CD4-positive, alpha-beta T cell treated with Interleukin-4 for 4 hours (primary cell): ENCODE results near the gene EIF4G2.

Source experiments
- DNase-seq: peaks from one replicate; pipeline ENCODE4 v3.0.0-alpha.2; 2020

The EIF4G2 gene

DNA sequence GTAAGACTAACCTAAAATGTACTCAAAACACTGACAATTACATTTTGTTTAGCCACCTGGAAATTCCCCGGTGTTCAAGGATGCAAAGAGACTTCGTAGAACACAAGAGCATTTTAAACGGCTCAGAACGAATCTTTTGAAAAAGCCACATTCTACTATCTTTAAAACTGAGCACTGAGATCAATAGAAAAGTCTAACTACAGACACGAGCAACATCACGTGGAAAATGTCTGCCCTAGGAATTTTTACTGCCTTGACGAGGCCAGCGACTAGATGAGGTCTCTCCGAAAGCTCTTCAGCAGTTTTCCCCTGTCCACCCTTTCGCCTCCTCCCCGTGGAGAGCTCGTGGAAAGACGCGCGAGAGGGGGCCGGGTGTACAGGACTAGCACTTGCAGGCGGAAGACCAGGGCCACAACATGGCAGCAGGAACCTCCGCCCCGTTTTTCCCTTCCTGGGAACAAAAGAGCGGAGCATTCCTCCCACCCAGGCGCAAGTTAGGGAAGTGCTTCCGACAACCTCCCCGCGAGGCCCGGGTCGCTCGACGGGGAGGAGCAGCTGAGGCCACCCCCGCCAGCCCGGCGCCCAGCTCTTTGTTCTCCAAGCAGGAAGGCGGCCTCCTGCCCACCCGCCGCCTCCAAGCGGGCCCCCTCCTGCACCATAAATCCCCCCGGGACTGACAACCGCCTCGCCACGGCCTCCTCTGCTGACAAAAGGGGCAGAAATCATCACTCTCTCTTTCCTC lies 1.1 kb downstream of the EIF4G2 start:
- DNase-seq = peak; percentile 37

DNA sequence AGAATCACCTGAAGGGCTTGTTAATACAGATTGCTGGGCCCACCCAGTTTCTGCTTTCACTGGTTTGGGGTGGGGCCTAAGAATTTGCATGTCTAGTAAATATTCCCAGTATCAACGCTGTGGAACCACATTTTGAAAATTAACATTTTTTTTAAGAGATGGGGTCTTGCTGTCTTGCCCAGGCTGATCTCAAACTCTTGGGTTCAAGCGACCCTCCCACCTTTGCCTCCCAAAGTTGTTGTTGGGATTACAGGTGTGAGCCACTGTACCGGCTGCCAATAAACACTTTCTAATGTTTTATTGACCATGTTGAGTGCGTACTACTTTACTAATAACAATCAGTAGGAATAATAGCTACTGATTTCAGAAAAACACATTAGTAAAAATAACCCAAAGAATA lies 2.5 kb downstream of the EIF4G2 start:
- DNase-seq = no peak

DNA sequence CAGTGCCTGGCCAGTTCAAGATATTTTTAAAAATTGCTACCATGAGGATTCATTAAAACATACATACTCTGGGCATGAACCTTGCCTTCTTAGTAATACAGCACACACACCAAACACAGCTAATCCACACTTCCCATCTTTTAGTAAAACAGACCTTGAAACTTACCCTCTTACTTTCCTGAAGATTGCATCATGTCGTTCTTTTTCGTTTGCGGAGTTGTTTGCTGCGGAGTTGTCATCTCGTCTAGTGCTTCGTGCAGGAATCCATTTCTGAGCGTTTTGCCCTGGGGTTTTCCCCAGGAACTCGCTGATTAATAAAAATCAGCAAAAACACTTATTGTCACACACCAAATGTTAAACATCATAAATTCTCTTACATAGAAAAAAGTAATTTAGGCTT lies 3.0 kb downstream of the EIF4G2 start:
- no peak for DNase-seq

DNA sequence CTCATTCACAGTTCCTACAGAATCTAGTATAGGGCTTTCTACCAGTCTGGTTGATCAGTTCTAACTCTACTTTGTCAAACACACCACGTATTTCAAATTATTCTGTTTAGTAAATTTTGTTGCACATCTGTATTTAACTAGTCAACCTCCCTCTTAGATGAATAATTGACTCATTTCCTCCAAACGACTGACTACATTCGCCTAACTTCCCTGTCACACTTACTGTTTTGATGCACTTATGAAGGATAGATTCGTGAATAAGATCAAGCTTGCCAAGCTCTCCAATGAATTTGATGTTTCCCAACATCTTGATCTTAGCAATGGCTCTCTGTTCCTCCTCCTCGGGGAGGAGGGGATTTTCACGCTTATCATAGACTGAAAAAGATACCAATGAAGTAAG lies 5.0 kb downstream of the EIF4G2 start:
- no peak for DNase-seq

DNA sequence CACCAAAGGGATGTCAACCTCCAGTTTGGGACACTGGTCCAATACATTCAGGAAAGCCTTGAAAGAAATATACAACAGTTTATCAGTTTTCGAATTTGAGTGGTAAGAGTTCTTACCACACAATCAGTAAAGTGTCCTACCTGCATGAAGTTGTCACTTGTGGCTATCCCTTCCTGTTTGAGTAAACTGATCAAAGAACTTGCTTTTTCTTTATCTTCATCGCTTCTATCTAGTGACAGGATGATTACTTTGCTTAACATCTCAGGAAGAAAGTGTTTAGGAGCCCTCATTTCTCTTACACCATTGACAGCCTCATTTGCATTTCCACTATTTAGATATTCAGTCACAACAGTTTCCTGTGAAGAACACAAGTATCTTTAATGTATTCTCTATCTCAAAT lies 8.4 kb downstream of the EIF4G2 start:
- DNase-seq = peak; percentile 24

DNA sequence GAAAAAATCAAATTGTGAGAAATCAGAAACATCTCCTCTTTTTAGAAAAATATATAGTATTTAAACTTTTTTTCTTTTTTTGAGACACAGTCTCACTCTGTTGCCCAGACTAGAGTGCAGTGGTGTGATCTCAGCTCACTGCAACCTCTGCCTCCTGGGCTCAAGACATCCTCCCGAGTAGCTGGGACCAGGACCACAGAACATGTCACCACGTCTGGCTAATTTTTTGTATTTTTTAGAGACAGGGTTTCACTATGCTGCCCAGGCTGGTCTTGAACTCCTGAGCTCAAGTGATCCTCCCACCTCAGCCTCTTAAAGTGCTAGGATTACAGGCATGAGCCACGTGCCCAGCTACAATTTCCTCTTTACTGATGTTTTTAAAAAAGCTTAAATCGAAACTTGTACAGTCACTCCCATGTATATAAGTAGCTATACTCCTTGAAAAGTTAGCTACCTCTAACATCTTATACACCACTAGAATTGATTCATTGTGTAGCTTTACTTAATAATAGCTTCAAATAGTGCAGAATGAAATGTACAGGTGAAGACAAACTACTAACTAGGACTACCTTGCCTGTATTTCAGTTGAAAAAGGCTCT lies 10.3 kb downstream of the EIF4G2 start:
- DNase-seq = no peak

DNA sequence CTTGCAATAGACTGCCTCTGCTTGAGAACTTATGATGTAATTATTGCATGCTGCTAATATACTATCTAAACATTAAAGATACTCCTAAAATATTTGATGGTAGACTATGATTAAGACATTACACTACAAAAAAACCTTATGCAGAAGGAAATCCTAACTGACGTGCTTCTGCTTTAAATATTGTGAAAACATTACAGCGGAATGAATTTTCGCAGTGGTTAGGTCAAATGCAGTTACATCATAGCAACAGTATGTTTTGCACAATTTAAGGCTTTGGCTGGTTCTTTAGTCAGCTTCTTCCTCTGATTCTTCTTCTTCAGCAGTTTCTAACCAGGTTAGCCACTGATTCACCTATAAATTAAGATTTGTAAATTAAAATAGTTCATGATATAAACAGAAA lies 11.2 kb downstream of the EIF4G2 start:
- DNase-seq = no peak

DNA sequence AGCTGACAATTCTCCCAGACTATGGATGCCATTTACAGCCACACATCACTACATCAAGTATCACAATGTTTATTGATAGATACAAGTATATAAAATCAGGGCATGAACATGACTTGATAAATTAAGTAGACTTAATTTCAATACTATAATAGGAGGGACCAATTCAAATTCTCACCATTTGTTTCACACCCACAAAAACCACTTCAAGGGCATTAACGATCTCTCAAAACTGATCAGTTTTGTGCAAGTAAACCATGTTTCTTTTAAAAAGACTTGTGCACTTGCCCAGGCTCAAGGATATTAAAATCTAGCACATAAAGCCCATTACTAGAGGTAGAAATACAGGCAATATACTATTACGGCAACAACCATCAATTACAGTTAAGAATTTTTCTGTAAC lies 11.7 kb downstream of the EIF4G2 start:
- DNase-seq = peak; percentile 34

DNA sequence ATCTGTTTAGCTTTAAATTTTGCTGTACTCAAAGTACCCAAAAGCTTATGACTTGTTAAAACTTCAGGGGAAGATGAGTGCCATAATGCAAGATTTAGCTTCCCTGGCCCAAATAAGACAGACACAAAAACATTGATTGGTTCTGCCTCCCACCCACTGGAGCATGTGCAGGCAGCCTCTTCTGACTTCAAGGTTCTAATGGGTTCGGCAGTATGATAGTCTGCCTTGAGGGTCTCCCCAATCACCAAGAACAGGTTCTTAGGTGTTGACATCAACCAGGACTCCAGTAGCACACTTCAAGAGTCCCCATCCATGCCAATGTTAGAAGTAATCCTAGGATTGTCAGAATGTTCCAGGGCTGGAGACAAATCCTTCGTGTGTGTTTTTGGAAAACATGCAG lies 12.5 kb downstream of the EIF4G2 start:
- no peak for DNase-seq

DNA sequence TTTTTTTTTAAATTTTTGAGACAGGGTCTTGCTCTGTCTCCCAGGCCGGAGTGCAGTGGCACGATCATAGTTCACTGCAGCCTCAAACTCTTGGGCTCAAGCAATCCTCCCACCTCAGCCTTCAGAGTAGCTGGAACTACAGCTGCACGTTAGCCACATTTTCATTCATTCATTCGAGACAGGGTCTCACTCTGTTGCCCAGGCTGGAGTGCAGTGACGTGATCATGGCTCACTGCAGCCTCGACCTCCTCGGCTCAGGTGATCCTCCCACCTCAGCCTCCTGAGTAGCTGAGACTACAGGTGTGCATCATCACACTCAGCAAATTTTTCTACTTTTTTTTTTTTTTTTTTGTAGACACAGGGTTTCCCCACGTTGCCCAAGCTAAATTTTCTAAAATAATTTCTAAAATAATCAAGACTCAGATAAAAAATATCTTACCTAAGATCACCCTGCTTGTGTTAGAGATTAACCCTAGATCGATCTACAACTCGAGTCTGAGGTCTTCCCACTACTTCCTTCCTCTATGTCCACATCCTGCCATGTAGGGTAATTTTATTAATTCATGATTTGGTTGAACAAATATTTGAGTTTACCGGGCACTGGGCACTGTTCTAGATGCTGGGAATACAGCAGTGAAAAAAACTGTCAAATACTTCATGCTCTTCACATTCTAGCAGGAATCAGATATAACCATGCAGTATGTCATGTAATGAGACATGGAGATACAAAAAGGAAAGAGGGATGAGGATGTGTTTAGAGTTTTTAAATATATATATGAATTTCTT lies 15.1 kb downstream of the EIF4G2 start:
- no peak for DNase-seq

DNA sequence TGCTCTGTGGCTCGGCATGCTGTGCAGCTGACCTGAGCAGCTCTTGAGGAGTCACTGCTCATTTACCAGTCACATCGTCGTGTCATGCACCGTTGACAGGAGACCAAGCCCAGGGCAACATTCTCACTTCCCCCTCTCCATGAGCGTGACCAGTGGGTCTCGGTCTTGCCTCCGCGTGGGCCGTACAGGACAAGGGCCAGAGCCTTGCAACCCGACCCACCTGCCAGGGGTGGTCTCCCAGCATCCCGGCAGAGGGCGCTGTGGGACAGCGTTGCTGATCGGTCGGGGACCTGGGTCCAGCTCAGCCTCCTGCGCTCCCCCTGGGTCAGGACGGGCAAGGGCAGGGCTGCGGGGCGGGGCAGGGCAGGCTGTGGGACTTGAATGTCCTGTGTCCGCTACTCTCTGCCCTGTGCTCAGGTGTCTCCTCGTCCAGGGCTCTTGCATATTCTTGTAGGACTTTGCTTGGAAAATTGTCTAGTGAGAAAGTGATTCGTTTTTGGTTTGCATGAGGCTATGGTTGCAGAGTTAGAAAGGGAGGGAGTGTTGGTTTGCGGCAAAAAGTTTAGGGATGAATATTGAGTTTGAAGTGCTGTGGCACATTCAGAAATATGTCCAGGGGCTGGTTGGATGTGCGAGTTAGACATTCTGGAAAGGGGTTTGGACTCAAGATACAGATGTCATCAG lies 16.2 kb downstream of the EIF4G2 start:
- DNase-seq = peak; percentile 74

DNA sequence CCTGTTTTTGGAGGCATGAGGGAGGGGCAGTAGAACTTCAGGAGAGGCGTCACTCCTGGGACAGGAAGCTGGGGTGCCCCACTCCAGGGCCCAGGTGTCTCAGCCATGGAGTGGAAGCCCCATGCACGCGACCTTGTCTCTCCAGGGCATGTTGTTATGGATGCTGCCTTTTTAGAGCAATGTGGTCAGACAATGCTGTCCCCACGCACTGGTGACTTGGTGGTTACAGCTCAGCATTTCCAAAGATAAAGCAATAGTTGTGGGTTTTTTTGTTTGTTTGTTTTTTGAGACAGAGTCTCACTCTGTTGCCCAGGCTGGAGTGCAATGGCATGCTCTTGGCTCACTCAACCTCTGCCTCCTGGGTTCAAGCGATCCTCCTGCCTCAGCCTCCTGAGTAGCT lies 22.3 kb downstream of the EIF4G2 start:
- DNase-seq = no peak

DNA sequence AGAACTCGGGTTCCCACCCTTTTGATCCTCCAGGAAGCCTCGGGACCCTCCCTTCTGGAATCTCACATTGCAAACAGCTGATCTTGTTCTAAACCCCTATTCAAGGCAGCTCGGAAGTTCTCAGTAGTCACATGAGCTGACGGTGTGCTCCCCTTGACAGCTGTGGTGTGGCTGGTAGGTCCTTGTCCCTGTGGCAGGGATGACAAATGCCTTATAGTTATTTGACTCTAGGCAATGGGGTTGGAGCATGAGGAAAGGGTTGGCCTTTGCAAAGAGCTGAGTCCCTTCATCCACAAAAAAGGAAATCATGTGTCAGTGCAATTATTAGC lies 23.6 kb downstream of the EIF4G2 start:
- no peak for DNase-seq

DNA sequence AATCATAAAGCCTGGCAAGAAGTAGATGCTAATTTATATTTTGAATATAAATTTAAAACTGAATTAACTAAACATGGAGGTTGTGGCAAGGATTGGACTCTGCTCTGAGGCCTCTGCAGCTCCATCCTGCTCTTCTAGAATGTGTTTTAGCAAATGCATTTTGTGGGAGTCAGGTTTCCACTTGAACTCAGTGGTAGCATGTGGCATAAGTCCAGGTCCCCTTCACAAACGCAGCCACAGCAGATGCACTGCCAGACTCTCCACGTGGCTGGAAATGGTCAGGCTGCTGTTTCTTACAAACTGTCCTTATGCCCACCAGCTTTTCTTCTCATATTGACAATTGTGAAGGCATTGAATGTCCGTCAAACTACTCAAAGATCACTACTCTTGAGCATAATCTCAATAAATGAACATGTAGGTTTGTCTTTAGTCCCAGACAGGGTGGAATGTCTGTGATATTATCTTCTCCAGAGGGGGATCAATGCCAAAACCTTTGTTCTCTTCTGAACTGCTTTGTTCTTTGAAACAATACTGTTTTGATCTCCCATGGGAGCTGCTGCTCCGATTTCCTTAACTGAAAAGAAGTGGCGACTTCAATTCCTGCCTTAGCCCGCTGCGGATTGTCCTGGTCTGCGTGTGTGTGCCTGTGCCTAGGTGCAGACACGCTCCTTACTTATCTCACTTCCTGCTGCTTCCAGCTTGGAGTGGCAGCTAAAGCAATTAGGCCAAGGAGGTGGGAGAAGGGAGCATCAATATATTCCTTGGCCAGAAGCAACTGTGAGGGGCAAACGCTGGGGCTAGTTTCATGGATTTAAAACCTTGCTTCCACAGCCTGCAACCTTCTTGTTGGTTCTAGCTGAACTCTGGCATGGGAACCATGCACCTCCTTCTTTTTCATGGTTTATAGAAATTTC lies 24.2 kb downstream of the EIF4G2 start:
- DNase-seq = no peak

DNA sequence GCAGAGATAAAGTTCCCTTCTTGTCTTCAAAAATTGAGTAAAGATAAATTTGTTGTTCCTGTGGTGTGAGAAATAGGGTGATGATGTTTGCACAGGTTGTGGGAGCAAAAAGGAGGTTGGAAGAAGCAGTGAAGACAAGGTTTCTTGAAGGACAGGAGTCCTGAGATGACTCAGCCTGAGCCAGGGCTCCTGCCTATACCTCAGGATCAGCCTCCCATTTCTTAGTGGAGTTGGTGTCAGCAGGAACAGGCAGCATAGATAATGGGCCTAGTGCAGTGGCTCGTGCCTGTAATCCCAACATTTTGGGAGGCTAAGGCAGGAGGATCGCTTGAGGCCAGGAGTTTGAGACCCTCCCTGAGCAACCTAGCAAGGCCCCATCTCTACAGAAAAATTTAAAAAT lies 28.7 kb downstream of the EIF4G2 start:
- no peak for DNase-seq

DNA sequence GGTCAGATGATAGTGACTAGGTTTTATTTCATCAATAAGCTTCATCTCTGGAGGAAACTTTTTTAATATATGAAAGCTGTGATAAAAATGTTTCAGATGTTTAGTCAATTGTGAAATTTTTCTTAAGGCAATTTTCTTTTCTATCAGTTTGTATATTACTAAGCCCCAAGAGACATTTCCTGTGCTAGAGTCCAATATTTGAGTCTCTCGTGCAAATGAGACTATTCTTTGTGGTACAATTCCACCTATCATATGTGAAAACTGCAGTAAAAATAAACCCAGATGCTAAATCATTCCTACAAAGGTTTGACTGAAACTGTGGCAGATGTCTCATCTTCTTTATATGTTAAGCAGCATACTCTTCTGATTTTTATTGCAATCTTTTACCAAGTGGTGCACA lies 29.6 kb downstream of the EIF4G2 start:
- no peak for DNase-seq

DNA sequence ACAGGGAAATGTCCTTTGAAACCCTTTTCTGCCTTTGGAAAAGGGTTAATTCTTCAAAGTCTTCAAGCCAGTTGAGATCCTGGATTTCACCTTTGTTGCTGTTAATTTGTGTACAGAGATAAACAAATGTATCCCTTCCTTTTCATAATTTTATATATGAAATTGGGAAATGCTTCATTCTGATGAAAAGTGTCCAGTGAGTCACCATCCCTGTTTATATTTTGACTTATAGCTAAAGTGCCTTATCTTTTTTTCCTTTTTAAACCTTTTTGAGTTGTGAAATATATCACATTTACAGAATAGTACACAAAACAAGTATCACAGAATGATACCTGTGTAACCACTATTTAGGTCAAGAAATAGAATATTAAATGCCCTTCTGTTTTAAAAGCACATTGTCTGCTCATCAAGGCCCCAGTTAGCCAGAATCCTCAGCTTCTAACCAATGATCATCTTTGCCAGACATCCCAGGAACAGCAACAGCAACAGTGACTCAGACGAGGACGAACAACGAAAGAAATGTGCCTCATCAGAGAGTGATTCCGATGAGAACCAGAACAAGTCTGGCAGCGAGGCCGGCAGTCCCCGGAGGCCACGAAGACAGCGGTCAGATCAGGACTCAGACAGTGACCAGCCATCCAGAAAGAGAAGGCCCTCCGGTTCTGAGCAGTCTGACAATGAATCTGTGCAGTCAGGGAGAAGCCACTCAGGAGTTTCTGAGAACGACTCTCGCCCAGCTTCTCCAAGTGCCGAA lies 30.3 kb downstream of the EIF4G2 start:
- DNase-seq = no peak

DNA sequence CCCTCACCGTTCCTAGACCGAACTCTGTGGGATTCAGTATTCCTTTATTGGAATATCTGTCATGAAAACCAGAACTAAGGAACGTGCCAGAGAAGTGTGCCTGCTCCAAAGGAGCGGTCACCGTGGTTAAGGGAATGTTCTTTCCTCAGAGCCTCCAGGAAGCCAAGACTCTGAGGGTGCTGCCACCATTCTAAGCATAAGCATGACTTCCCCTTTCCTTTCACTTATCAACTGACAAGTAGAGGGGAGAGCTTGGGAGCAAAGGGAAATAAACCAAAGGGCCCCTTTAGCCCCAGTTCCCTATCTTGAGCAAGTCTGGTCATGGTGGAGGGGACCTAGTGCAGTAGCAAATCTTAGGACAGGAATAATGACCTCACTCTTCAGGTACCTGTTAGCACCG lies 30.9 kb downstream of the EIF4G2 start:
- DNase-seq = no peak

DNA sequence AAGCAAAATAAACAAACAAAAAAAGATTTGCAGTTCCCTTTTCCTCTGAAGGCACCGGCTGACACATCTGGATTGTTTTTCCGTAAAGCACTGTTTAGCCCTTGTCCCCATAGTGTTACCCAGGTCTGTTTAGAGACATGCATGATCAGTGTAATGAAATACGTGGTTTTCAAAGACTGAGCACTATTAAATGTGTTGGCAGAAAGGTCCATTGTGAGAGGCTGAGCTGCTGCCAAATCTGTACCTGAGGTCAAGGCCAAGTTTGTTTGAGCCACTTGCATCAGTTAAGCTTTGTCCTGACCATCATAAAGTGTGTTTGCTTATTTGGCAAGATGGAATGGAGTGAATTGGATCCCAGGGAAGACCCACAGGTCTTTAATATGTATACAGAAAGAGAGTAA lies 31.3 kb downstream of the EIF4G2 start:
- no peak for DNase-seq

DNA sequence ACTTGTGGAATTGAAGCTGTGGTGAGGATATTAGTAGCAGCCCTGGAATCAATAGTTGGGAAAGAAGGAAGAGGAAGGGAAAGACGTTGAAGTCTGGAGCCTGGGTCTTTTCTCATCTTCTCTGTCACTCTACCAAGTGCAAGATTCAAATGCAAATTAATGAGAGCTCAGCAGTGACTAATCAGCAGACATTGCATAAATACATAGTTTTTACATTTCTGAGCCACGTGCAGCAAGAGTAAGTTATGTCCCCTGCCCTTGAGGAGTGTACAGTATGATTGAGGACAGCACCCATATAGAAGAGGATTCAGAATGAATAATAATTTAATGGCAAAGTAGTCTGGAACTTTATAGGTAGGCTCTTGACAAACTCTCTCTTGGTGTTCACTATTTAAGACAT lies 33.9 kb downstream of the EIF4G2 start:
- no peak for DNase-seq

DNA sequence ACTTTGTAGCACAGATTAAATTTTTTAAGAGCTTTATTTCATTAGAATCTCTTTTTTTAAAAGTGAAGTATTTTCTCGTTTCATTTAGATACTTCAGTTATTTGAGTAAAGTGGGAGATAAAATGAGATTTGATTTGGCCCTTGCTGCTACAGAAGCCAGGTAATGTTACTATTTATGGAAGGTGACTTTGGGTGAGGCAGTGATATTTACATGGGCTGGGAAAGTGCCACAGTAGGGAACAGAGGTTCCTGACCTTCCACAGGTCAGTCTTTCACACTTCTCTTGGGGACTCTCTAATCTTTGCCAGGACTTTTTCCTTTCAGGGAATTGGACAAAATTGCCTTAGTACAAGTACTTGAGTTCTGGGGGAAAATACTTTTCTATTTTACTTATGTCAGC lies 37.3 kb downstream of the EIF4G2 start:
- no peak for DNase-seq
